ENCODE measurements around the gene GNLY. TPM values are rescaled to one million over a fixed set of nuclear protein-coding genes. Genes with fewer than 3 reads are reported as not detected.
"Not testable (repeated sequence)": the region's sequence is repeated elsewhere in the genome, so short reads cannot be mapped to it uniquely, and the experiment has no call there.

The GNLY gene
- total RNA-seq, 1 donor from 2014 or later, result not detected

- no peaks in the 10 kb centered on the region for H3K9me3 Mint-ChIP-seq (ENCODE audit: unreplicated experiment)
- peaks cover 9% of the 10 kb centered on the region for H3K27me3 Mint-ChIP-seq (ENCODE audit: unreplicated experiment)
- H3K4me1 Mint-ChIP-seq (ENCODE audit: unreplicated experiment), result peaks cover 5% of the 10 kb centered on the region
- H3K4me3 Mint-ChIP-seq (ENCODE audit: unreplicated experiment), result no peak overlapping the region
- no peak overlapping the region for H3K27ac Mint-ChIP-seq (ENCODE audit: unreplicated experiment)
- DNase-seq (ENCODE audit: extremely low spot score, unreplicated experiment), result peak; percentile 63
- H3K36me3 Mint-ChIP-seq (ENCODE audit: unreplicated experiment), result no peaks in the 10 kb centered on the region
- TF ChIP-seq CTCF (IDR thresholded peaks at IDR 0.05), result no peak
Observed at GRCh38 chr2:85710687-85711577, 16.8 kb downstream of the GNLY start.

GRCh38 chr2:85711578-85712060, 17.5 kb downstream of the GNLY start:
- no peak for TF ChIP-seq CTCF (IDR thresholded peaks at IDR 0.05)
- peaks cover 13% of the 10 kb centered on the region for H3K27me3 Mint-ChIP-seq (ENCODE audit: unreplicated experiment)
- no peaks in the 10 kb centered on the region for H3K36me3 Mint-ChIP-seq (ENCODE audit: unreplicated experiment)
- H3K27ac Mint-ChIP-seq (ENCODE audit: unreplicated experiment), result no peak overlapping the region
- H3K4me3 Mint-ChIP-seq (ENCODE audit: unreplicated experiment), result no peak overlapping the region
- H3K4me1 Mint-ChIP-seq (ENCODE audit: unreplicated experiment), result peaks cover 4% of the 10 kb centered on the region
- no peak for DNase-seq (ENCODE audit: extremely low spot score, unreplicated experiment)
- H3K9me3 Mint-ChIP-seq (ENCODE audit: unreplicated experiment), result no peaks in the 10 kb centered on the region

- Mint-ChIP-seq H3K27ac (ENCODE audit: unreplicated experiment) (no peak overlapping the region), H3K36me3 (ENCODE audit: unreplicated experiment) (no peaks in the 10 kb centered on the region), H3K9me3 (ENCODE audit: unreplicated experiment) (no peaks in the 10 kb centered on the region), H3K27me3 (ENCODE audit: unreplicated experiment) (peaks cover 13% of the 10 kb centered on the region), H3K4me1 (ENCODE audit: unreplicated experiment) (peaks cover 4% of the 10 kb centered on the region), H3K4me3 (ENCODE audit: unreplicated experiment) (no peak overlapping the region)
- no peak for TF ChIP-seq CTCF (IDR thresholded peaks at IDR 0.05)
- DNase-seq (ENCODE audit: extremely low spot score, unreplicated experiment), result no peak
Observed at GRCh38 chr2:85712336-85712735, 18.2 kb downstream of the GNLY start.

- no peak overlapping the region for H3K27ac Mint-ChIP-seq (ENCODE audit: unreplicated experiment)
- peaks cover 13% of the 10 kb centered on the region for H3K27me3 Mint-ChIP-seq (ENCODE audit: unreplicated experiment)
- TF ChIP-seq CTCF (IDR thresholded peaks at IDR 0.05), result no peak
- no peak overlapping the region for H3K4me3 Mint-ChIP-seq (ENCODE audit: unreplicated experiment)
- no peaks in the 10 kb centered on the region for H3K36me3 Mint-ChIP-seq (ENCODE audit: unreplicated experiment)
- H3K4me1 Mint-ChIP-seq (ENCODE audit: unreplicated experiment), result peaks cover 4% of the 10 kb centered on the region
- no peaks in the 10 kb centered on the region for H3K9me3 Mint-ChIP-seq (ENCODE audit: unreplicated experiment)
- DNase-seq (ENCODE audit: extremely low spot score, unreplicated experiment), result peak; percentile 54
Observed at GRCh38 chr2:85712849-85713612, 18.9 kb downstream of the GNLY start.

- no peaks in the 10 kb centered on the region for H3K9me3 Mint-ChIP-seq (ENCODE audit: unreplicated experiment)
- H3K4me1 Mint-ChIP-seq (ENCODE audit: unreplicated experiment), result peaks cover 4% of the 10 kb centered on the region
- H3K27me3 Mint-ChIP-seq (ENCODE audit: unreplicated experiment), result peaks cover 19% of the 10 kb centered on the region
- TF ChIP-seq CTCF (IDR thresholded peaks at IDR 0.05), result no peak
- H3K27ac Mint-ChIP-seq (ENCODE audit: unreplicated experiment), result no peak overlapping the region
- H3K4me3 Mint-ChIP-seq (ENCODE audit: unreplicated experiment), result no peak overlapping the region
- no peak for DNase-seq (ENCODE audit: extremely low spot score, unreplicated experiment)
- H3K36me3 Mint-ChIP-seq (ENCODE audit: unreplicated experiment), result no peaks in the 10 kb centered on the region
Observed at GRCh38 chr2:85713836-85714235, 19.7 kb downstream of the GNLY start.

GRCh38 chr2:85714421-85714820, 20.3 kb downstream of the GNLY start:
- DNase-seq (ENCODE audit: extremely low spot score, unreplicated experiment); H3K36me3 Mint-ChIP-seq (ENCODE audit: unreplicated experiment); H3K4me1 Mint-ChIP-seq (ENCODE audit: unreplicated experiment); H3K4me3 Mint-ChIP-seq (ENCODE audit: unreplicated experiment); H3K9me3 Mint-ChIP-seq (ENCODE audit: unreplicated experiment); H3K27ac Mint-ChIP-seq (ENCODE audit: unreplicated experiment): not testable (repeated sequence)
- peaks cover 24% of the 10 kb centered on the region for H3K27me3 Mint-ChIP-seq (ENCODE audit: unreplicated experiment)

All from osteocyte (in vitro differentiated cells).